Endodermal cell (in vitro differentiated cells): ENCODE results near the gene MFSD11. TPM values are rescaled to one million over a fixed set of nuclear protein-coding genes. Genes with fewer than 3 reads are reported as not detected.
A peak's percentile ranks its signal among the peaks of the same experiment; 100 is the strongest.

Experiments
- DNase-seq: peaks from one replicate; pipeline ENCODE4 v3.0.0-alpha.2; 2017
- H3K27ac ChIP-seq: 2 replicates; pipeline ENCODE4 v1.5.1; 2013; ENCODE audit warnings: mild to moderate bottlenecking, low read depth, low read length, moderate library complexity
- H3K27me3 ChIP-seq: 2 replicates; pipeline ENCODE4 v1.6.1; 2013; ENCODE audit warnings: mild to moderate bottlenecking, low read length, moderate library complexity; ENCODE audit not compliant: insufficient read depth, control insufficient read depth, poor library complexity, severe bottlenecking
- H3K36me3 ChIP-seq: 2 replicates; pipeline ENCODE4 v1.7.0; 2013; ENCODE audit warnings: mild to moderate bottlenecking, low read length, moderate library complexity; ENCODE audit not compliant: control insufficient read depth, insufficient read depth
- H3K4me1 ChIP-seq: one replicate; pipeline ENCODE4 v1.7.0; 2013; ENCODE audit warnings: low read length; ENCODE audit not compliant: control insufficient read depth, insufficient read depth
- H3K4me3 ChIP-seq: 2 replicates; pipeline ENCODE4 v1.5.1; 2013; ENCODE audit warnings: mild to moderate bottlenecking, low read length, moderate library complexity
- H3K9ac ChIP-seq: 2 replicates; pipeline ENCODE4 v1.6.1; 2013; ENCODE audit warnings: mild to moderate bottlenecking, low read length, moderate library complexity; ENCODE audit not compliant: poor library complexity, severe bottlenecking; ENCODE audit errors: extremely low read depth
- H3K9me3 ChIP-seq: 2 replicates; pipeline ENCODE4 v1.6.1; 2013; ENCODE audit warnings: mild to moderate bottlenecking, low read length, moderate library complexity; ENCODE audit not compliant: control insufficient read depth
- H3K27ac Mint-ChIP-seq: 2 replicates; pipeline ENCODE4 v1.8.0; 2020; ENCODE audit warnings: mixed read lengths
- H3K27me3 Mint-ChIP-seq: 2 replicates; pipeline ENCODE4 v1.8.0; 2021; ENCODE audit warnings: mild to moderate bottlenecking, mixed read lengths; ENCODE audit not compliant: insufficient read depth
- H3K36me3 Mint-ChIP-seq: 2 replicates; pipeline ENCODE4 v1.8.0; 2020; ENCODE audit warnings: low read depth, mixed read lengths
- H3K4me1 Mint-ChIP-seq: 2 replicates; pipeline ENCODE4 v1.8.0; 2020; ENCODE audit warnings: mixed read lengths
- H3K4me3 Mint-ChIP-seq: 2 replicates; pipeline ENCODE4 v1.8.0; 2020; ENCODE audit warnings: mild to moderate bottlenecking, moderate library complexity, mixed read lengths
- H3K9me3 Mint-ChIP-seq: 2 replicates; pipeline ENCODE4 v1.8.0; 2020; ENCODE audit warnings: mild to moderate bottlenecking, mixed read lengths
- CTCF ChIP-seq: fragments of 200-600 bp; sonication (generic); conservative IDR thresholded peaks from 2 replicates; pipeline ENCODE4 v1.5.0; 2021; ENCODE audit warnings: antibody characterized with exemption, mild to moderate bottlenecking
- WGBS, 2 experiments: methylation state at CpG; one replicate each; pipeline versions ENCODE4 v1.1.5 to v1.1.7; 2013; ENCODE audit warnings: missing lambda C conversion rate in 2 of 2, mixed read lengths in 1 of 2; ENCODE audit not compliant: insufficient coverage in 1 of 2, insufficient read length in 1 of 2; 5-methylcytosine and 5-hydroxymethylcytosine counted together
- total RNA-seq, 2 donors: library from RNA; stranded (reverse); fragmentation: NEBNext Ultra II Directional in 1 of 2; extraction: Animal tissue kit (Norgen Biotek cat#: 25700) in 1 of 2; gene quantifications; 2 replicates in 1 of 2; 3 replicates in 1 of 2; pipeline ENCODE4 v1.2.1, GENCODE V29; 2021

Gene MFSD11
- total RNA-seq, 2 donors from 2014 or later = 29.3 to 33.3 TPM

DNA sequence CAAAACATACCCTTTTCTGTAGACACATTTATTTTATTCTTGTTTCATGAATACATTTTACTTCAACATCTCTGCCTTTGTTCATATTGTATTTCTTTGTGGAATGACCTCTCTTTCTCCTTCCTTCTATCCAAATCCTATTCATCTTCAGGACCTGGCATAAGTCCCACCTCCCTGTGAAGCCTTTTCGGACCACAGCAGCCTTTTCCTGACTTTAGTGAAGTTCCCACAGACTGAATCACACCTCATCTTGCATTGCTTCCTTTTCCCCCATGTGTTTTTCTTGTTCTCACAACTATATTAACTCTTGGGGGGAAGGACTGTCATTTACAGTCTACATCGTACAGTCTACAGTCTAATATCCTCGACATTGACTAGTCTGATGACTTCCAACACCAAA is 58.2 kb downstream of the MFSD11 start:
- Histone ChIP-seq H3K4me1 (no peaks in the 10 kb centered on the region), H3K4me3 (no peak overlapping the region), H3K27ac (no peak overlapping the region), H3K27me3 (no peaks in the 10 kb centered on the region), H3K36me3 (no peaks in the 10 kb centered on the region), H3K9ac (no peak overlapping the region), H3K9me3 (no peaks in the 10 kb centered on the region)
- Mint-ChIP-seq H3K4me1 (no peaks in the 10 kb centered on the region), H3K9me3 (peaks cover 21% of the 10 kb centered on the region), H3K27me3 (no peaks in the 10 kb centered on the region), H3K4me3 (no peak overlapping the region), H3K27ac (no peak overlapping the region), H3K36me3 (peaks cover 7% of the 10 kb centered on the region)
- DNase-seq = no peak
- no peak for TF ChIP-seq CTCF
- 88 to 96% methylated on average over 2 to 3 of the region's 3 CpGs for WGBS, 2 experiments

DNA sequence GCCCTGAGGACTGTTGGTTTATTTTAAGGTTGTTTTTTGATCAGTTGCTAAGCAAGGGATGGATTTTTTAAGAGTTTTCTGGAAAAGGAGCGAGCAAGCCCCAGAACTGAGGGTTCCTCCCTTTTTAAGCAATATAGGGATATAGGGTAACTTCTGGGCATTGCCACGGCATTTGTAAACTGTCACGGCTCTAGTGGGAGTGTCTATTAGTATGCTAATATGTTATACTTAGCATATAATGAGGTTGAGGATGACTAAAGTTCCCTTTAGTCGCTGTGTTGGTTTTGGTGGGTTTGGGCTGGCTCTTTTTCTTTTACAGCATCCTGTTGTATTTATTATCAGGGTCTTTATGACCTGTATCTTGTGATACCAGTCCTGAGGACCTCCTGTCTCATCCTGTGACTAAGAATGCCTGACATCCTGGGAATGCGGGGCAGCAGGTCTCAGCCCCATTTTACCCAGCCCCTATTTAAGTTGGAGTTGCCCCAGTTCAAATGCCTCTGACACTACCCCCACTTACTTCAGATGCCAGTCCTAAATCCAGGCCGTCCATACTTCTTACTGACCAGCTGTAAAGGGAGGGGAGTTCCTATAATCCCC is 59.4 kb downstream of the MFSD11 start:
- TF ChIP-seq CTCF = no peak
- Mint-ChIP-seq H3K27me3 (no peaks in the 10 kb centered on the region), H3K27ac (no peak overlapping the region), H3K36me3 (peaks cover 7% of the 10 kb centered on the region), H3K4me3 (no peak overlapping the region), H3K9me3 (peaks cover 20% of the 10 kb centered on the region), H3K4me1 (no peaks in the 10 kb centered on the region)
- 75 to 77% methylated on average over 2 to 6 of the region's 6 CpGs for WGBS, 2 experiments
- no peak overlapping the region for H3K4me3 ChIP-seq
- peak; percentile 70 for DNase-seq
- no peaks in the 10 kb centered on the region for H3K36me3 ChIP-seq
- no peaks in the 10 kb centered on the region for H3K4me1 ChIP-seq
- no peak overlapping the region for H3K27ac ChIP-seq
- no peaks in the 10 kb centered on the region for H3K9me3 ChIP-seq
- no peaks in the 10 kb centered on the region for H3K27me3 ChIP-seq
- no peak overlapping the region for H3K9ac ChIP-seq

GRCh38 chr17:76801706-76802105 is 63.8 kb downstream of the MFSD11 start:
- H3K36me3 Mint-ChIP-seq = no peaks in the 10 kb centered on the region
- H3K4me1 ChIP-seq = no peaks in the 10 kb centered on the region
- H3K27me3 ChIP-seq = no peaks in the 10 kb centered on the region
- peaks cover 3% of the 10 kb centered on the region for H3K9me3 Mint-ChIP-seq
- H3K27ac Mint-ChIP-seq = no peak overlapping the region
- no peak overlapping the region for H3K9ac ChIP-seq
- peaks cover 5% of the 10 kb centered on the region for H3K4me1 Mint-ChIP-seq
- no peaks in the 10 kb centered on the region for H3K27me3 Mint-ChIP-seq
- no peak overlapping the region for H3K4me3 ChIP-seq
- WGBS, 2 experiments = 88 to 89% methylated on average over 5 of the region's 5 CpGs
- H3K27ac ChIP-seq = no peak overlapping the region
- no peaks in the 10 kb centered on the region for H3K9me3 ChIP-seq
- DNase-seq = no peak
- H3K36me3 ChIP-seq = no peaks in the 10 kb centered on the region
- no peak overlapping the region for H3K4me3 Mint-ChIP-seq
- no peak for TF ChIP-seq CTCF
